ENCODE measurements around the gene VPS25. TPM values are rescaled to one million over a fixed set of nuclear protein-coding genes. Genes with fewer than 3 reads are reported as not detected.

The VPS25 gene
- polyA plus RNA-seq, 3 donors = 71.3 to 125 (median 104) TPM

GRCh38 chr17:42798011-42798382 is 24.7 kb downstream of the VPS25 start:
- Histone ChIP-seq H2AFZ (ENCODE audit: insufficient read depth, low read depth, low read length, poor library complexity, severe bottlenecking) (peak overlapping the region; percentile 92), H3K36me3 (replicated peaks in 1 of 2; ENCODE audit: control insufficient read depth in 1 of 2, insufficient read depth in 2 of 2, low read length in 2 of 2) (peaks cover 0 to 6% of the 10 kb centered on the region in 2 donors), H3K27me3 (ENCODE audit: control insufficient read depth in 2 of 2, insufficient read depth in 2 of 2, low read length in 2 of 2) (no peaks in the 10 kb centered on the region), H3K4me2 (replicated peaks; ENCODE audit: extremely low read depth, low read length, poor library complexity, severe bottlenecking) (peak overlapping the region; percentile 81), H3K4me1 (ENCODE audit: control insufficient read depth in 1 of 2, insufficient read depth in 2 of 2, low read length in 2 of 2) (peaks cover 13 to 19% of the 10 kb centered on the region in 2 donors), H3K9me3 (replicated peaks in 1 of 2; ENCODE audit: control insufficient read depth in 1 of 2, insufficient read depth in 1 of 2, low read length in 2 of 2) (no peaks in the 10 kb centered on the region), H4K20me1 (ENCODE audit: insufficient read depth, low read length) (no peaks in the 10 kb centered on the region), H3K27ac (ENCODE audit: low read depth in 1 of 2, low read length in 2 of 2) (peak overlapping the region in 1 of 2 donors; percentile 79), H3K79me2 (ENCODE audit: insufficient read depth, low read length) (peaks cover 10% of the 10 kb centered on the region), H3K9ac (ENCODE audit: insufficient read depth, low read length, poor library complexity, severe bottlenecking) (peak overlapping the region; percentile 76), H3K4me3 (replicated peaks in 1 of 3; ENCODE audit: low read depth in 2 of 3, low read length in 3 of 3) (peak overlapping the region; percentile 71 to 96 (median 86))
- Mint-ChIP-seq H3K9me3 (no peaks in the 10 kb centered on the region), H3K4me1 (peaks cover 27% of the 10 kb centered on the region), H3K4me3 (peak overlapping the region; percentile 91 to 94), H3K27ac (peak overlapping the region in 4 of 7 donors; percentile 81 to 91 (median 88)), H3K36me3 (peaks cover 11 to 16% of the 10 kb centered on the region in 2 donors), H3K27me3 (ENCODE audit: low read depth in 3 of 3) (peaks cover 6 to 18% (median 6%) of the 10 kb centered on the region in 3 donors)
- no CpG with 5 or more reads among the region's 10 CpGs for WGBS (ENCODE audit: insufficient coverage)
- no peak for DNase-seq
- TF ChIP-seq CTCF (IDR thresholded peaks at IDR 0.05) = no peak
- intact Hi-C loops (cut with micrococcal nuclease) = no loop called here

- Histone ChIP-seq H3K36me3 (replicated peaks in 1 of 2; ENCODE audit: control insufficient read depth in 1 of 2, insufficient read depth in 2 of 2, low read length in 2 of 2) (peaks cover 0 to 6% of the 10 kb centered on the region in 2 donors), H3K4me1 (ENCODE audit: control insufficient read depth in 1 of 2, insufficient read depth in 2 of 2, low read length in 2 of 2) (peaks cover 13 to 19% of the 10 kb centered on the region in 2 donors), H3K27me3 (ENCODE audit: control insufficient read depth in 2 of 2, insufficient read depth in 2 of 2, low read length in 2 of 2) (no peaks in the 10 kb centered on the region), H3K9me3 (replicated peaks in 1 of 2; ENCODE audit: control insufficient read depth in 1 of 2, insufficient read depth in 1 of 2, low read length in 2 of 2) (no peaks in the 10 kb centered on the region), H2AFZ (ENCODE audit: insufficient read depth, low read depth, low read length, poor library complexity, severe bottlenecking) (peak within 1 kb of the TSS; percentile 92), H3K9ac (ENCODE audit: insufficient read depth, low read length, poor library complexity, severe bottlenecking) (peak within 1 kb of the TSS; percentile 76), H3K27ac (ENCODE audit: low read depth in 1 of 2, low read length in 2 of 2) (peak within 1 kb of the TSS in 1 of 2 donors; percentile 79), H3K79me2 (ENCODE audit: insufficient read depth, low read length) (peaks cover 10% of the 10 kb centered on the region), H3K4me3 (replicated peaks in 1 of 3; ENCODE audit: low read depth in 2 of 3, low read length in 3 of 3) (peak within 1 kb of the TSS; percentile 71 to 96 (median 86)), H3K4me2 (replicated peaks; ENCODE audit: extremely low read depth, low read length, poor library complexity, severe bottlenecking) (peak within 1 kb of the TSS; percentile 81), H4K20me1 (ENCODE audit: insufficient read depth, low read length) (no peaks in the 10 kb centered on the region)
- Mint-ChIP-seq H3K27me3 (ENCODE audit: low read depth in 3 of 3) (peaks cover 6 to 18% (median 7%) of the 10 kb centered on the region in 3 donors), H3K27ac (peak within 1 kb of the TSS in 6 of 7 donors; percentile 75 to 91 (median 84)), H3K9me3 (no peaks in the 10 kb centered on the region), H3K4me1 (peaks cover 27% of the 10 kb centered on the region), H3K36me3 (peaks cover 11 to 16% of the 10 kb centered on the region in 2 donors), H3K4me3 (peak within 1 kb of the TSS; percentile 91 to 94)
- peak; percentile 60 to 72 (median 67) for DNase-seq
- WGBS (ENCODE audit: insufficient coverage) = 25% methylated on average over 65 of the region's 66 CpGs
- intact Hi-C loops (cut with micrococcal nuclease) = no loop called here
- no peak for TF ChIP-seq CTCF (IDR thresholded peaks at IDR 0.05)
Measured at GRCh38 chr17:42798383-42799380, 25.4 kb downstream of the VPS25 start, which contains the start of the genes CNTD1 and COA3. Gene CNTD1 (plus strand): TSS chr17:42798861. CDS start chr17:42799068, 207 bp downstream. Gene COA3 (minus strand): TSS chr17:42798704. CDS start chr17:42798681, 23 bp downstream.

Measured in CD14-positive monocyte (primary cell).